HTERT RPE-1 (cell line): ENCODE data around the gene COX10.
"Not testable (repeated sequence)": the region's sequence is repeated elsewhere in the genome, so short reads cannot be mapped to it uniquely, and the experiment has no call there.

Source experiments
- in situ Hi-C: fragments of 300-500 bp; cut with MboI; formaldehyde crosslinking; loops from 4 replicates; pipeline ENCODE4 v1.14.3; 2020; ENCODE audit warnings: low sequenced_read_pairs

Gene COX10

GRCh38 chr17:14069251-14070021 lies at the start of gene COX10:
COX10 (plus strand) TSS chr17:14069504; CDS start chr17:14069606, 102 bp downstream.
- in situ Hi-C loops: no loop called here

- in situ Hi-C loops: not testable (repeated sequence)
Measured at GRCh38 chr17:14021651-14022294, 47.5 kb upstream of the COX10 start.

GRCh38 chr17:14029755-14030154 lies 39.5 kb upstream of the COX10 start:
- in situ Hi-C loops: not testable (repeated sequence)

GRCh38 chr17:14032234-14032633 lies 37.1 kb upstream of the COX10 start:
- in situ Hi-C loops: no loop called here

- in situ Hi-C loops: no loop called here
Measured at GRCh38 chr17:14033166-14033565, 36.1 kb upstream of the COX10 start.

GRCh38 chr17:14037453-14037852 lies 31.9 kb upstream of the COX10 start:
- in situ Hi-C loops: no loop called here

- in situ Hi-C loops: no loop called here
Measured at GRCh38 chr17:14038206-14038605, 31.1 kb upstream of the COX10 start.

- in situ Hi-C loops: no loop called here
Measured at GRCh38 chr17:14042411-14042810, 26.9 kb upstream of the COX10 start.

- in situ Hi-C loops: no loop called here
Measured at GRCh38 chr17:14044702-14045101, 24.6 kb upstream of the COX10 start.

- in situ Hi-C loops: no loop called here
Measured at GRCh38 chr17:14046978-14047377, 22.3 kb upstream of the COX10 start.

GRCh38 chr17:14047591-14047990 lies 21.7 kb upstream of the COX10 start:
- in situ Hi-C loops: no loop called here

GRCh38 chr17:14048169-14048568 lies 21.1 kb upstream of the COX10 start:
- in situ Hi-C loops: no loop called here

- in situ Hi-C loops: no loop called here
Measured at GRCh38 chr17:14050616-14051015, 18.7 kb upstream of the COX10 start.

GRCh38 chr17:14051692-14052091 lies 17.6 kb upstream of the COX10 start:
- in situ Hi-C loops: no loop called here

- in situ Hi-C loops: no loop called here
Measured at GRCh38 chr17:14052886-14053615, 16.3 kb upstream of the COX10 start.

- in situ Hi-C loops: no loop called here
Measured at GRCh38 chr17:14057591-14057990, 11.7 kb upstream of the COX10 start.

GRCh38 chr17:14058051-14058450 lies 11.3 kb upstream of the COX10 start:
- in situ Hi-C loops: no loop called here

- in situ Hi-C loops: no loop called here
Measured at GRCh38 chr17:14060706-14061105, 8.6 kb upstream of the COX10 start.

- in situ Hi-C loops: no loop called here
Measured at GRCh38 chr17:14061666-14062560, 7.4 kb upstream of the COX10 start.

- in situ Hi-C loops: no loop called here
Measured at GRCh38 chr17:14067347-14067746, 2.0 kb upstream of the COX10 start.
